ENCODE results near the gene DENND4A.
"Not testable (repeated sequence)": the region's sequence is repeated elsewhere in the genome, so short reads cannot be mapped to it uniquely, and the experiment has no call there.

The DENND4A gene

GRCh38 chr15:65629548-65629947 is 162.5 kb downstream of the DENND4A start:
- no peak for DNase-seq

DNA sequence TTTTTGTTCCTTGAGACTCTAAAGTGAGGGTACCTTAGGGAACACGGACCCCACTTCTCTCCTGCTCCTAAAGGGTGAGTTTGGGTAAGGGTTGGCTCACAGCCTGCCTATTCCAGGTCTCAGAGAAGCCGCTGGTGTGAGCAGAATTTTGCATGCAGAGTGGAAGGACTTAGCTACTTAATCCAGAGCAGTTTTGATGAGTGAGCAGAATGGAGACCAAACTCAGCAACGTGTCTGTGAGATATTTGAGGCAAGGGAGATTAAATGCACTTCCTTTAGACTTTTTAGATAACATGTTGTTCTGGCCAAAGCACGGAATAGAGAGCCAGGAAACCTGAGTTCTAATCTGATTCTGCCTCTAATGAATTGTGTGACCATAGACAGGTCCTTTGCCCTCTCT is 165.2 kb downstream of the DENND4A start:
- DNase-seq = no peak

- DNase-seq = no peak
These were observed 169.0 kb downstream of the DENND4A start for GRCh38 chr15:65623103-65623502.

DNA sequence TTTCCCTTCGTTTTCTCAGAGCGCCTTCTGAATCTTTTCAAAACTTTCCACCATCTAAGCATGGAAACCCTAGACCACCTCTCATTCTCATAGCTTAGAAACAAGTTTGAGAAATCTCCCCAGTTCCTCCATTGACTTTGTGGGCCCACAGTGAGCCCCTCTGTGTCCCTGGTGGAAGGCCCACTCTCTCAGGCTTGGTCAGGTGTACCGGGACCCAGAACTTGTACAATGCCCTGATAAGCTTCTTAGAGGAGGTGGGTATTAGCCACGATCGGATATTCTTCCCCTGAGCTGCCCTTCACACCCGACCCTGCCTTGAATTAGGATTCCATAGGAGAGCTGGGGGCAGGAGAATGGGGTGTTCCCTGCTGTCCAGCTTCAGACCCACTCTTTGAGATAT is 170.5 kb downstream of the DENND4A start, which contains the start of gene SLC24A1:
Gene SLC24A1 (plus strand): TSS at position 301 of the 400 bp plus-strand sequence. CDS start 2,143 bp downstream, outside the sequence.
- no peak for DNase-seq

GRCh38 chr15:65620833-65621232 is 171.3 kb downstream of the DENND4A start:
- no peak for DNase-seq

GRCh38 chr15:65619626-65620290 is 172.3 kb downstream of the DENND4A start:
- no peak for DNase-seq

GRCh38 chr15:65618560-65619109 is 173.5 kb downstream of the DENND4A start:
- DNase-seq = no peak

DNA sequence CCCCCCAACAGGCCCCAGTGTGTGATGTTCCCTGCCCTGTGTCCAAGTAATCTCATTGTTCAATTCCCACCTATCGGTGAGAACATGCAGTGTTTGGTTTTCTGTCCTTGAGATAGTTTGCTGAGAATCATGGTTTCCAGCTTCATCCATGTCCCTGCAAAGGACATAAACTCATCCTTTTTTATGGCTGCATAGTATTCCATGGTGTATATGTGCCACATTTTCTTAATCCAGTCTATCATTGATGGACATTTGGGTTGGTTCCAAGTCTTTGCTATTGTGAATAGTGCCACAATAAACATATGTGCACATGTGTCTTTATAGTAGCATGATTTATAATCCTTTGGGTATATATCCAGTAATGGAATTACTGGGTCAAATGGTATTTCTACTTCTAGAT is 176.2 kb downstream of the DENND4A start:
- not testable (repeated sequence) for DNase-seq

DNA sequence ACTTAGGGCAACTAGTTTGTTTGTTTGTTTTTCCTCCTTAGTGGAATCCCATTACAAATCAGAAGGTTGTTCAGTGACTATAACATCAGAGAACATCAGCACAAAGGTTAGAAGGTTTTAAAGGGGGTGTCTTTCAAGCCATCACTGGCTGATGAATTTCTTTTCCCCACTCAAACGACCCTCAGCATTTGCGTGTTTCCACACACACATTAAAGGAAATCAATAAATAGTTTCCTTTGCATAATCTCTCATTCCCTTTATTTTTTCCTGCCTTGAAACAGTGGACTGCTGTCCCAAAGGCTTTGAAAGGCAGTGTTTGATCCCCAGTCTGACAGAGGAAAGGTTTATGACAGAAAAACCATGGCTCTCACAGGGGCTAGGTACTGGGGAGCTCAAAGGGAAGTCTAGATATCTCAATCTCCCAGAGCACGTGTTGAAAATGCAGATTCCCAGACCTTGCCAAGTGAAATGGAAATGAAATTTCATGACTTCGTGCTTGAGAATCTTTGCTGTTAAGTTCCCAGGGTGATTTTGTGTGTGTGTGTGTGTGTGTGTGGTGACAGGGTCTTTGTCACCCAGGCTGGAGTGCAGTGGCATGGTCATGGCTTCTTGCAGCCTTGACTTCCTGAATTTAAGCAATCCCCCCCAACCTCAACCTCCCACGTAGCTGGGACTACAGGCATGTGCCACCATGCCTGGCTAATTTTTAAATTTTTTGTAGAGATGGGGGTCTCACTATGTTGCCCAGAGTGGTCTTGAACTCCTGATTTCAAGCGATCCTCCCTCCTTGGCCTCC is 178.9 kb downstream of the DENND4A start:
- no peak for DNase-seq

DNA sequence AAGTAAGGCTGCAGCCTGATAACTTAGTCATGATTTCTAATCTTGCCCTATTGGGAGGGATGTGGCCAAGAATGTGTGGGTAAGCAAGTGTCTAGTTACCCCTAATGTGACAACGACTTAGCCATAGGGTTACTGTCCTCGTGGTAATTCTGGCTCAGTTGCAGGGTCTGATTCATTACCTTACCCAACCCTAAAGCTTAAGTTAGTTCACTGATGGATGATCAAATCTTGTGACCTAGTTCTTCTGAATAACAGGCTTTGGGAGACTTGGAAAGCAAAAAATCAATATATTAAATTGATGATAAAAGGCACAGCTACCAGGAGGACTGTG is 179.5 kb downstream of the DENND4A start:
- peak; percentile 14 for DNase-seq

DNA sequence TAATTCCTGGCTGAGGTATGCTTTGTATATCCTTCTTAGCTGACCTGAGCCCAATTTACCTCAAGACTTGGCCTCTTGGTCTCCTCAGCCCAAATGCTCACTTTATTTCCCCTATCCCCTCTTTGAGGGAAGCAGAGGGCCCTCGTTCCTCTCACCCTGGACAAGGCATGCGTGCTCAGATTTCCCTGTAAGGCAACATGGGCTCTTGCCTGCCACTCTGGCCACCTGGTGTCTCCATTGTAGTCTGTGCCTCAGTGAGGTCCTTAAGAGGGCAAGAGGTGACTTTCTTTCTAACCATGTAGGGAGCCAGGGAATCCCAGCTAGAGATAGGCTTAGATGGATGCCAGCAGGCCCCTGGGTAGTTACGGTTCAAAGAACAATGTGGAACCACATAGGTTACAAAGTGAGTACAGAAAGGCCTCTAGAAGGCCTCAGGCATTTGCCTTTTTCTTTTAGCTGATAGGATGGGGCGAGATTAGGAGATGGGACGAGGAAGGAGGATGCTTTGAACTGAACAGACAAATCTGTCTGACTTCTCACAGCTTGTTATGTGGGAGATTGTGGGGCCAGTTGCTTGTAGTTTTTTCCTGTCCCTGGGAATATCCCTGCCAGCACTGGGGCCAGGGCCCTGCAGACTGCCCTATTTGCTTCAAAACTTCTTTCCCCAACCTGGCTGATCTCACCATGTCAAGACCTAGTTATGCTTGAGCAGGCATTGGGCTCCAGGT is 180.0 kb downstream of the DENND4A start:
- DNase-seq = no peak

DNA sequence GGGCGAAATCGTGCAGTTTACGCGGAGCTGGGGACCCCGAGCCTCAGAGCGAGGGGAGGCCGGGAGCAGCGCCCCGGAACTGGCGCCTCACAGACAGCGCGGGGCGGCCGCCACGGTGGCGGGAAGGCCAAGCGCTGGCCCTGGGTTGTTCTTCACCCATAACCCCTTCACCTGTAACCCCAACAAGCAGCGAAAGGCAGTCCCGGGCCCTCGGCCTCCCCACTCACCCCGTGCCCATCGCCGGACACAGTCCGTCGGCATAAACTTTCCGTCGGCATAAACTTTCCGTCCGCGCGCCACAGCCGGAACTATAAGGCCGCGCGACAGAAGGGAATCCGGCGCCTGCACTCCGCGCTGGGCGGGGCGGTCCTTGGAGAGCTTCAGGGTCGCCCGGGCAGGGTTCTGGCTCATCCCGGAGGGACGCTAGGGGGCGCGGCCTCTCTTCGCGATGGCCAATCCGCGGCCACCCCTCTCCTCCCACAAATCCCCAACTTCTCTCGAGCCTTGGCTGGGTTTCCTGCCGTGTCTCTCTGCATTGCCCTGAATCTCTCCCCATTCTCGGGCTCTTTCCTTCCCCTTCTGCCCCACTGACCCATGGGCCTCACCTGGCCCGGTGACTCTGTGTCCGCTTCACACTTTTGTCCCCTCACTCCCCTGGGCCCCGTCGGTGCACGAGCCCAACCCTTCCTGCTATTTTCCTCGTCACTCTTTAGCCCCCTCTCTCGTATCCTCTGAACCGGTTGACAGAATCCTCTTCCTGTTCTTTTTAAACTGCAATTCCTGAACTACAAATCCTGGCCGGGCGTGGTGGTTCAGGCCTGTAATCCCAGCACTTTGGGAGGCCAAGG is 181.0 kb downstream of the DENND4A start, which contains the start of gene INTS14:
Gene INTS14 (minus strand): TSS at position 261 of the 848 bp plus-strand sequence. CDS start 3,751 bp downstream, outside the sequence.
- DNase-seq = peak; percentile 98
